K562 (cell line): ENCODE results near the gene PPM1M. TPM values are rescaled to one million over a fixed set of nuclear protein-coding genes. Genes with fewer than 3 reads are reported as not detected.

Experiments
- ATAC-seq: fragments of 200-7000 bp; cut with Tn5 transposase; 3 replicates; pipeline ENCODE4 v1.9.1; 2020; ENCODE audit warnings: moderate library complexity
- BruUV-seq: library from RNA; stranded (reverse); fragments of 400-500 nt; replicated peaks from 2 replicates; lab custom pipeline; 2021; lab: Mats Ljungman, UMichigan
- CTCF ChIA-PET: fragments of 300-600 bp; formaldehyde crosslinking; extraction: SDS; loops from one replicate; lab custom pipeline; 2021; ENCODE audit warnings: low intra/inter-chr PET ratio; lab: Yijun Ruan, JAX
- POLR2A ChIA-PET: fragments of 300-600, 350-650 bp; sonication (Branson Sonifier 250); formaldehyde crosslinking; extraction: SDS; loops from one replicate; lab custom pipeline; 2021; ENCODE audit warnings: antibody characterized with exemption, inconsistent platforms; lab: Yijun Ruan, JAX
- DNase-seq, 4 experiments: peaks; one replicate each; pipeline versions ENCODE4 v3.0.0 to v3.0.0-alpha.2; 2011 to 2018; ENCODE audit warnings: low spot score in 3 of 4, mixed read lengths in 3 of 4; ENCODE audit errors: extremely low read depth in 1 of 4
- FAIRE-seq: peaks from 2 replicates; lab custom pipeline; 2011; peaks lifted over from hg19 to GRCh38; lab: Jason Lieb, UNC
- H2AFZ ChIP-seq: 2 replicates; pipeline ENCODE4 v1.6.0; 2011; ENCODE audit warnings: low read depth, low read length, control low read depth, inconsistent platforms
- H3K27ac ChIP-seq: fragments of 200-600 bp; 3 replicates; pipeline ENCODE4 v1.8.0; 2011; ENCODE audit warnings: low read depth, mild to moderate bottlenecking, control low read depth, inconsistent platforms, low read length, moderate library complexity, mixed read lengths; ENCODE audit errors: extremely low read depth
- H3K27me3 ChIP-seq, 2 experiments: fragments of 300-600 bp in 1 of 2; 2 replicates in 1 of 2; 3 replicates in 1 of 2; pipeline versions ENCODE4 v1.6.0 to v1.8.0; 2011; ENCODE audit warnings: inconsistent platforms in 2 of 2, low read length in 2 of 2, mild to moderate bottlenecking in 1 of 2, mixed read lengths in 1 of 2, moderate library complexity in 1 of 2; ENCODE audit not compliant: control insufficient read depth in 2 of 2, insufficient read depth in 2 of 2
- H3K36me3 ChIP-seq: fragments of 300-600 bp; 3 replicates; pipeline ENCODE4 v1.8.0; 2011; ENCODE audit warnings: mild to moderate bottlenecking, low read length, inconsistent platforms; ENCODE audit not compliant: control insufficient read depth, insufficient read depth
- H3K4me1 ChIP-seq, 2 experiments: fragments of 200-600 bp in 1 of 2; replicated peaks in 1 of 2; 2 replicates in 1 of 2; 3 replicates in 1 of 2; pipeline versions ENCODE4 v1.5.1 to v1.8.0; 2011; ENCODE audit warnings: inconsistent platforms in 2 of 2, low read length in 2 of 2, mild to moderate bottlenecking in 1 of 2, mixed read lengths in 1 of 2, moderate library complexity in 1 of 2; ENCODE audit not compliant: control insufficient read depth in 2 of 2, insufficient read depth in 2 of 2
- H3K4me2 ChIP-seq: 2 replicates; pipeline ENCODE4 v1.6.1; 2011; ENCODE audit warnings: low read length, control low read depth, inconsistent platforms, mixed read lengths; ENCODE audit not compliant: insufficient read depth
- H3K4me3 ChIP-seq: fragments of 200-600 bp; sonication (generic), shearing (Covaris generic); 2 replicates; pipeline ENCODE4 v1.5.1; 2016; ENCODE audit warnings: control low read depth, inconsistent platforms
- H3K79me2 ChIP-seq: fragments of 200-600 bp; 3 replicates; pipeline ENCODE4 v1.8.0; 2011; ENCODE audit warnings: low read length, inconsistent platforms; ENCODE audit not compliant: control insufficient read depth, insufficient read depth
- H3K9ac ChIP-seq, 2 experiments: 2 replicates each; pipeline versions ENCODE4 v1.6.0 to v1.6.1; 2011; ENCODE audit warnings: low read depth in 2 of 2, low read length in 2 of 2, control low read depth in 1 of 2, inconsistent platforms in 1 of 2, mild to moderate bottlenecking in 1 of 2, mixed read lengths in 1 of 2; ENCODE audit not compliant: insufficient read depth in 1 of 2
- H3K9me1 ChIP-seq: one replicate; pipeline ENCODE4 v1.6.0; 2011; ENCODE audit warnings: inconsistent platforms, mild to moderate bottlenecking, low read length, moderate library complexity; ENCODE audit not compliant: control insufficient read depth, insufficient read depth
- H3K9me3 ChIP-seq: replicated peaks from 2 replicates; pipeline ENCODE4 v1.5.1; 2011; ENCODE audit warnings: low read depth, low read length, inconsistent platforms; ENCODE audit not compliant: control insufficient read depth, insufficient read depth
- H4K20me1 ChIP-seq: replicated peaks from 2 replicates; pipeline ENCODE4 v1.6.1; 2011; ENCODE audit warnings: low read length, inconsistent platforms, mixed read lengths; ENCODE audit not compliant: control insufficient read depth, insufficient read depth
- BHLHE40 ChIP-seq: IDR thresholded peaks from 2 replicates; pipeline ENCODE4 v1.6.1; 2011; ENCODE audit warnings: low read length, improper control_type of control experiment
- CBX1 ChIP-seq: sonication (generic); IDR thresholded peaks from 2 replicates; pipeline ENCODE4 v1.6.1; 2016; ENCODE audit warnings: antibody characterized with exemption, low read depth, mild to moderate bottlenecking
- HNRNPLL ChIP-seq: fragments of 200-400 bp; formaldehyde crosslinking; IDR thresholded peaks from 2 replicates; pipeline ENCODE4 v1.6.1; 2017; ENCODE audit warnings: low read length, low read depth, mild to moderate bottlenecking; ENCODE audit not compliant: poor library complexity, severe bottlenecking
- KAT7 ChIP-seq: sonication (generic); formaldehyde crosslinking; IDR thresholded peaks from 2 replicates; pipeline ENCODE4 v1.8.0; 2022; ENCODE audit warnings: missing genetic modification reagents, mild to moderate bottlenecking, borderline replicate concordance
- KDM2B ChIP-seq: fragments of 250-450 bp; sonication (Bioruptor Pico); IDR thresholded peaks from 2 replicates; pipeline ENCODE4 v1.8.0; 2021; ENCODE audit warnings: mild to moderate bottlenecking, moderate library complexity
- KLF10 ChIP-seq: fragments of 250-450 bp; sonication (Bioruptor Pico); IDR thresholded peaks from 2 replicates; pipeline ENCODE4 v1.6.1; 2021; ENCODE audit warnings: matching md5 sums
- POLR3G ChIP-seq: IDR thresholded peaks from 2 replicates; pipeline ENCODE4 v1.6.1; 2011; ENCODE audit not compliant: insufficient read length, insufficient replicate concordance; ENCODE audit errors: extremely low read depth
- PTBP1 ChIP-seq: fragments of 200-400 bp; formaldehyde crosslinking; IDR thresholded peaks from 2 replicates; pipeline ENCODE4 v1.6.1; 2017; ENCODE audit warnings: low read depth, low read length
- WHSC1 ChIP-seq: IDR thresholded peaks from one replicate; pipeline ENCODE4 v1.6.1; 2012; ENCODE audit warnings: low read length, control low read depth, inconsistent platforms
- ZBTB7A ChIP-seq: IDR thresholded peaks from 2 replicates; pipeline ENCODE4 v1.6.1; 2011; ENCODE audit warnings: low read depth, mild to moderate bottlenecking, low read length, moderate library complexity, borderline replicate concordance; ENCODE audit not compliant: control insufficient read depth
- ZNF121 ChIP-seq: sonication (generic); formaldehyde crosslinking; conservative IDR thresholded peaks from 2 replicates; pipeline ENCODE4 v1.8.0; 2022; ENCODE audit warnings: missing genetic modification reagents
- ZNF134 ChIP-seq: fragments of 250-450 bp; sonication (Bioruptor Pico); conservative IDR thresholded peaks from 2 replicates; pipeline ENCODE4 v1.4.0; 2020
- WGBS: fragments of 100-300 bp; shearing (Covaris generic); methylation state at CpG from one replicate; pipeline ENCODE4 v1.1.6; 2016; ENCODE audit warnings: low coverage, mixed read lengths; ENCODE audit not compliant: insufficient coverage; ENCODE audit errors: missing lambda C conversion rate; 5-methylcytosine and 5-hydroxymethylcytosine counted together
- in situ Hi-C: fragments of 300-500 bp; cut with MboI; formaldehyde crosslinking; loops from 4 replicates; pipeline ENCODE4 v1.15.0; 2018; ENCODE audit warnings: inconsistent platforms, mixed read lengths
- intact Hi-C: fragments of 100-400 bp; cut with micrococcal nuclease; formaldehyde crosslinking; loops from 2 replicates; pipeline ENCODE4 v1.14.2; 2022
- polyA plus RNA-seq, 8 experiments: library from polyadenylated mRNA; depleted of rRNA in 4 of 8; stranded (reverse) in 5 of 8; unstranded in 3 of 8; fragments of >200 nt; fragmentation: Nextera tagmentation in 2 of 8; fragmentation: Illumina TruSeq in 1 of 8; extraction: Ambion mirVana in 2 of 8; extraction: Trizol in 1 of 8; gene quantifications; 2 replicates each; pipeline versions ENCODE4 v1.2.1 to v1.2.3, GENCODE V29; 2011 to 2014; ENCODE audit warnings: inconsistent platforms in 1 of 8, missing spikeins in 1 of 8
- total RNA-seq, 7 experiments: library from RNA; depleted of rRNA in 6 of 7; stranded (reverse); fragments of >200 nt in 6 of 7; fragmentation: Illumina TruSeq in 2 of 7; extraction: Trizol in 2 of 7; gene quantifications; 2 replicates each; pipeline versions ENCODE4 v1.2.1 to v1.2.3, GENCODE V29; 2011 to 2021; ENCODE audit warnings: low replicate concordance in 1 of 7
- TF ChIP-seq, protein P1 (sequence below): fragments of 250-450 bp; sonication (Bioruptor Pico); IDR thresholded peaks from 2 replicates; pipeline ENCODE4 v1.4.0; 2020; ENCODE audit warnings: mild to moderate bottlenecking, moderate library complexity
- TF ChIP-seq, protein P2 (sequence below): fragments of 250-450 bp; sonication (Bioruptor Pico); IDR thresholded peaks from 2 replicates; pipeline ENCODE4 v1.9.0; 2021; ENCODE audit warnings: mild to moderate bottlenecking
- TF ChIP-seq, protein P3 (sequence below): sonication (generic); formaldehyde crosslinking; IDR thresholded peaks from 2 replicates; pipeline ENCODE4 v1.8.0; 2022; ENCODE audit warnings: missing genetic modification reagents, mild to moderate bottlenecking, borderline replicate concordance

Gene PPM1M
- total and polyA plus RNA-seq, 9 of the 15 experiments (the other 6 are each of a cell fraction or from before 2014, with no cell fraction given) = 1.4 to 9.2 (median 4.4) TPM

DNA sequence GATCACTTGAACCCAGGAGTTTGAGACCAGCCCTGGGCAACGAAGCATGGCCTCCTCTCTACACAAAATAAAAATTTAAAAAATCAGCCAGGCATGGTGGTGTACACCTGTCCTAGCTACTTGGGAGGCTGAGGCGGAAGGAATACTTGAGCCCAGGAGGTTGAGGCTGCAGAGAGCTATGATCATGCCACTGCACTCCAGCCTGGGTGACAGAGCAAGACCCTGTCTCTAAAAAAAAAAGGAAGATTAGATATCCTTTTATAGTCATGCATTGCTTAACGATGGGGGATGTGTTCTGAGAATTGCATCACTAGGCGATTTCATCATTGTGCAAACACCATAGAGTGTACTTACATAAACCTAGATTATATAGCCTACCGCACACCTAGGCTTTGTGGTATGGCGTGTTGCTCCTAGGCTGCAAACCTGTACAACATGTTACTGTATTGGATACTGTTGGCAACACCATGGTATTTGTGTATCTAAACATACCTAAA, 35.0 kb upstream of the PPM1M start (continued):
- TF ChIP-seq ZBTB7A (no peak), KDM2B (CRISPR knock-in tag) (no peak)
- TF ChIP-seq, all 486 proteins: peak for 16

DNA sequence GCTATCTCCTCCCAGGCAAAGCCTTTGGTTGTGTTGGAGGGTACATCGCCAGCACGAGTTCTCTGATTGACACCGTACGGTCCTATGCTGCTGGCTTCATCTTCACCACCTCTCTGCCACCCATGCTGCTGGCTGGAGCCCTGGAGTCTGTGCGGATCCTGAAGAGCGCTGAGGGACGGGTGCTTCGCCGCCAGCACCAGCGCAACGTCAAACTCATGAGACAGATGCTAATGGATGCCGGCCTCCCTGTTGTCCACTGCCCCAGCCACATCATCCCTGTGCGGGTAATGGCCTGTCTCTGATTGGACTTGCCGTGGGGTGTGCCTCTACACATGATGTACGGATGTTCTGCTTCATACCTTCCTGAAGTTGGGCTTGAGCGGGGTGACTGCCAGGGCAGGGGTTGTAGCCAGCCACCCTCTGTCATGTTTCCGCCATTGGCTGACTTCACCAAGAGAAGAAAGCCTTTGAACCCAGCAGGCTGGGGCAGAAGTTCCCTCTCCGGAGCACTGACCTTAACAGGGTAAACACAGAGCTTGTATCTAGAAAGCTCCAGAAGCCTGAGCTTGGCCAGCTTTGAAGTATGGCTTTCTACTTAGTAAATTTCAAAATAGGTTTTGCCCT, 34.2 kb upstream of the PPM1M start:
- Histone ChIP-seq H3K9me1 (no peaks in the 10 kb centered on the region), H4K20me1 (no peaks in the 10 kb centered on the region), H3K4me2 (no peak overlapping the region), H3K36me3 (peaks cover 82% of the 10 kb centered on the region), H3K9me3 (no peaks in the 10 kb centered on the region), H2AFZ (no peak overlapping the region), H3K27ac (no peak overlapping the region), H3K27me3 (no peaks in the 10 kb centered on the region), H3K9ac (no peak overlapping the region; a peak in 1 of 4 replicates), H3K79me2 (no peaks in the 10 kb centered on the region), H3K4me1 (no peaks in the 10 kb centered on the region; a peak in 1 of 5 replicates), H3K4me3 (no peak overlapping the region)
- in situ Hi-C loops = no loop called here
- 92% methylated on average over 13 of the region's 18 CpGs for WGBS
- BruUV-seq = no TSS peak
- intact Hi-C loops = no loop called here
- TF ChIP-seq, protein P1, sequence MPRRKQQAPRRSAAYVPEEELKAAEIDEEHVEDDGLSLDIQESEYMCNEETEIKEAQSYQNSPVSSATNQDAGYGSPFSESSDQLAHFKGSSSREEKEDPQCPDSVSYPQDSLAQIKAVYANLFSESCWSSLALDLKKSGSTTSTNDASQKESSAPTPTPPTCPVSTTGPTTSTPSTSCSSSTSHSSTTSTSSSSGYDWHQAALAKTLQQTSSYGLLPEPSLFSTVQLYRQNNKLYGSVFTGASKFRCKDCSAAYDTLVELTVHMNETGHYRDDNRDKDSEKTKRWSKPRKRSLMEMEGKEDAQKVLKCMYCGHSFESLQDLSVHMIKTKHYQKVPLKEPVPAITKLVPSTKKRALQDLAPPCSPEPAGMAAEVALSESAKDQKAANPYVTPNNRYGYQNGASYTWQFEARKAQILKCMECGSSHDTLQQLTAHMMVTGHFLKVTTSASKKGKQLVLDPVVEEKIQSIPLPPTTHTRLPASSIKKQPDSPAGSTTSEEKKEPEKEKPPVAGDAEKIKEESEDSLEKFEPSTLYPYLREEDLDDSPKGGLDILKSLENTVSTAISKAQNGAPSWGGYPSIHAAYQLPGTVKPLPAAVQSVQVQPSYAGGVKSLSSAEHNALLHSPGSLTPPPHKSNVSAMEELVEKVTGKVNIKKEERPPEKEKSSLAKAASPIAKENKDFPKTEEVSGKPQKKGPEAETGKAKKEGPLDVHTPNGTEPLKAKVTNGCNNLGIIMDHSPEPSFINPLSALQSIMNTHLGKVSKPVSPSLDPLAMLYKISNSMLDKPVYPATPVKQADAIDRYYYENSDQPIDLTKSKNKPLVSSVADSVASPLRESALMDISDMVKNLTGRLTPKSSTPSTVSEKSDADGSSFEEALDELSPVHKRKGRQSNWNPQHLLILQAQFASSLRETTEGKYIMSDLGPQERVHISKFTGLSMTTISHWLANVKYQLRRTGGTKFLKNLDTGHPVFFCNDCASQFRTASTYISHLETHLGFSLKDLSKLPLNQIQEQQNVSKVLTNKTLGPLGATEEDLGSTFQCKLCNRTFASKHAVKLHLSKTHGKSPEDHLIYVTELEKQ = no peak
- TF ChIP-seq HNRNPLL = no peak
- no peak for TF ChIP-seq KAT7 (CRISPR knock-in tag)
- TF ChIP-seq PTBP1 = no peak
- TF ChIP-seq, protein P2, sequence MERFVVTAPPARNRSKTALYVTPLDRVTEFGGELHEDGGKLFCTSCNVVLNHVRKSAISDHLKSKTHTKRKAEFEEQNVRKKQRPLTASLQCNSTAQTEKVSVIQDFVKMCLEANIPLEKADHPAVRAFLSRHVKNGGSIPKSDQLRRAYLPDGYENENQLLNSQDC = no peak
- TF ChIP-seq POLR3G = no peak
- TF ChIP-seq CBX1 = no peak
- no peak for TF ChIP-seq ZNF134 (CRISPR knock-in tag)
- TF ChIP-seq, protein P3, sequence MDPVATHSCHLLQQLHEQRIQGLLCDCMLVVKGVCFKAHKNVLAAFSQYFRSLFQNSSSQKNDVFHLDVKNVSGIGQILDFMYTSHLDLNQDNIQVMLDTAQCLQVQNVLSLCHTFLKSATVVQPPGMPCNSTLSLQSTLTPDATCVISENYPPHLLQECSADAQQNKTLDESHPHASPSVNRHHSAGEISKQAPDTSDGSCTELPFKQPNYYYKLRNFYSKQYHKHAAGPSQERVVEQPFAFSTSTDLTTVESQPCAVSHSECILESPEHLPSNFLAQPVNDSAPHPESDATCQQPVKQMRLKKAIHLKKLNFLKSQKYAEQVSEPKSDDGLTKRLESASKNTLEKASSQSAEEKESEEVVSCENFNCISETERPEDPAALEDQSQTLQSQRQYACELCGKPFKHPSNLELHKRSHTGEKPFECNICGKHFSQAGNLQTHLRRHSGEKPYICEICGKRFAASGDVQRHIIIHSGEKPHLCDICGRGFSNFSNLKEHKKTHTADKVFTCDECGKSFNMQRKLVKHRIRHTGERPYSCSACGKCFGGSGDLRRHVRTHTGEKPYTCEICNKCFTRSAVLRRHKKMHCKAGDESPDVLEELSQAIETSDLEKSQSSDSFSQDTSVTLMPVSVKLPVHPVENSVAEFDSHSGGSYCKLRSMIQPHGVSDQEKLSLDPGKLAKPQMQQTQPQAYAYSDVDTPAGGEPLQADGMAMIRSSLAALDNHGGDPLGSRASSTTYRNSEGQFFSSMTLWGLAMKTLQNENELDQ (CRISPR knock-in tag) = no peak
- no peak for TF ChIP-seq BHLHE40
- TF ChIP-seq KLF10 (CRISPR knock-in tag) = no peak
- TF ChIP-seq WHSC1 = no peak
- TF ChIP-seq ZNF121 (CRISPR knock-in tag) = no peak
- POLR2A ChIA-PET = no interaction called here
- ATAC-seq = no peak
- CTCF ChIA-PET = no interaction called here
- DNase-seq = no peak
- FAIRE-seq = no peak
